ENCODE measurements around the gene SLC26A11.

SLC26A11 gene

GRCh38 chr17:80185968-80186367 lies 34.3 kb upstream of the SLC26A11 start:
- ATAC-seq: no peak
- TF ChIP-seq ZFP30 (CRISPR knock-in tag; IDR thresholded peaks at IDR 0.05): no peak
- TF ChIP-seq TOX (CRISPR knock-in tag; IDR thresholded peaks at IDR 0.05; ENCODE audit: borderline replicate concordance): no peak
- no peak for TF ChIP-seq GLIS3 (CRISPR knock-in tag; IDR thresholded peaks at IDR 0.05)
- no peak for TF ChIP-seq ISL1 (CRISPR knock-in tag; IDR thresholded peaks at IDR 0.05)
- TF ChIP-seq ESRRG (CRISPR knock-in tag; IDR thresholded peaks at IDR 0.05): no peak
- TF ChIP-seq RARB (CRISPR knock-in tag; IDR thresholded peaks at IDR 0.05): no peak
- TF ChIP-seq OSR1 (CRISPR knock-in tag; IDR thresholded peaks at IDR 0.05): no peak

DNA sequence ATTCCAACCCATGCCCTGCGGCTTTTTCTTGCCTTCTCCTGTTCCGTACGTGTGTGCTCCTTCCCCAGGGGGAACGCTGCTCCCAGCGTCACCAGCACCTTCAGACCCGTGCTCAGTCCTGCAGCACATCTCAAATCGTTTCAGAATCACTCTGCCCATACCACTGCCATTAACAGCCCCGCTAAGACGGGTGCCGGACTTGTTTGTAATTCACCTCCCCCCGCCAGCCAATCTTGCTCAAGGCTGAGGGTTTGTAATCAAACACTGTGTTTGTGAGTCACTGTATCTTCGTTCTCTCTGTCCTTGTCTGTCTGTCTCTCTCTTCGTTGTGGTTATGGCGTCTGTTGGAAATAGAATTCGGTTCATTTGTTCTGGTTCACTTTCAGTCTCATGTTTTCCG lies 33.1 kb upstream of the SLC26A11 start:
- no peak for ATAC-seq
- TF ChIP-seq BACH2 (CRISPR knock-in tag; IDR thresholded peaks at IDR 0.05; ENCODE audit: borderline replicate concordance) (no peak), CSDC2 (CRISPR knock-in tag; IDR thresholded peaks at IDR 0.05) (no peak), ARNTL (CRISPR knock-in tag; IDR thresholded peaks at IDR 0.05; ENCODE audit: borderline replicate concordance, low read depth) (no peak), ZNF565 (CRISPR knock-in tag; conservative IDR thresholded peaks at IDR 0.05; ENCODE audit: low read depth) (no peak), ZFP30 (CRISPR knock-in tag; IDR thresholded peaks at IDR 0.05) (no peak), ZC3H10 (CRISPR knock-in tag; IDR thresholded peaks at IDR 0.05) (no peak), SNAI2 (CRISPR knock-in tag; IDR thresholded peaks at IDR 0.05) (no peak), ZFP3 (CRISPR knock-in tag; IDR thresholded peaks at IDR 0.05) (no peak), POU6F1 (CRISPR knock-in tag; IDR thresholded peaks at IDR 0.05; ENCODE audit: borderline replicate concordance, low read depth) (no peak), CREB5 (CRISPR knock-in tag; IDR thresholded peaks at IDR 0.05; ENCODE audit: low read depth) (no peak), TCF4 (CRISPR knock-in tag; IDR thresholded peaks at IDR 0.05; ENCODE audit: borderline replicate concordance) (no peak)
- TF ChIP-seq, protein P1, sequence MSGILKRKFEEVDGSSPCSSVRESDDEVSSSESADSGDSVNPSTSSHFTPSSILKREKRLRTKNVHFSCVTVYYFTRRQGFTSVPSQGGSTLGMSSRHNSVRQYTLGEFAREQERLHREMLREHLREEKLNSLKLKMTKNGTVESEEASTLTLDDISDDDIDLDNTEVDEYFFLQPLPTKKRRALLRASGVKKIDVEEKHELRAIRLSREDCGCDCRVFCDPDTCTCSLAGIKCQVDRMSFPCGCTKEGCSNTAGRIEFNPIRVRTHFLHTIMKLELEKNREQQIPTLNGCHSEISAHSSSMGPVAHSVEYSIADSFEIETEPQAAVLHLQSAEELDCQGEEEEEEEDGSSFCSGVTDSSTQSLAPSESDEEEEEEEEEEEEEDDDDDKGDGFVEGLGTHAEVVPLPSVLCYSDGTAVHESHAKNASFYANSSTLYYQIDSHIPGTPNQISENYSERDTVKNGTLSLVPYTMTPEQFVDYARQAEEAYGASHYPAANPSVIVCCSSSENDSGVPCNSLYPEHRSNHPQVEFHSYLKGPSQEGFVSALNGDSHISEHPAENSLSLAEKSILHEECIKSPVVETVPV (CRISPR knock-in tag; IDR thresholded peaks at IDR 0.05): no peak

DNA sequence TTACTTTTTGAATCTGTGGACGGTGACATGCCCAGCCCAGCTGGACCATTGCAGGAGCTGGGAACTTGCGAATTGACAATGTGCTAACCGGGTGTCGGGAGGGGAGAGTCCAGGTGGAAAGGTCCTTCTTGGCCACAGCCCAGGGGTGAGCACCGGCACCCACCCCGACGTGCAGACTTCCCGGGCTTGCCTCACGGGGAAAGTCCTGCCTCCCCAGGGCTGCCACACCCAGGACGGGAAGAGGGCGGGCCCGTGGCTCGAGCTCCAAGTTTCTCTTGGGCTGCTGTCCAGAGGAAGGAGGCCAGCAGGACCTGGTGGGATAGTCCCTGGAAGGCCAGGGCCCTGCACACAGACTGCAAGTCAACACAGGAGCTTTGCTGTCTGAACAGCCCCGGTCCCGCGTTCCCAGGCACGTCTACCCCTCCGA lies 32.7 kb upstream of the SLC26A11 start:
- TF ChIP-seq SNAI2 (CRISPR knock-in tag; IDR thresholded peaks at IDR 0.05) (no peak), ZFP3 (CRISPR knock-in tag; IDR thresholded peaks at IDR 0.05) (no peak), TOX (CRISPR knock-in tag; IDR thresholded peaks at IDR 0.05; ENCODE audit: borderline replicate concordance) (no peak), CSDC2 (CRISPR knock-in tag; IDR thresholded peaks at IDR 0.05) (no peak), ZFP30 (CRISPR knock-in tag; IDR thresholded peaks at IDR 0.05) (no peak), PPARA (CRISPR knock-in tag; IDR thresholded peaks at IDR 0.05; ENCODE audit: borderline replicate concordance) (no peak), POU6F1 (CRISPR knock-in tag; IDR thresholded peaks at IDR 0.05; ENCODE audit: borderline replicate concordance, low read depth) (no peak), TCF4 (CRISPR knock-in tag; IDR thresholded peaks at IDR 0.05; ENCODE audit: borderline replicate concordance) (no peak), RARB (CRISPR knock-in tag; IDR thresholded peaks at IDR 0.05) (no peak), ESRRG (CRISPR knock-in tag; IDR thresholded peaks at IDR 0.05) (no peak), ARNTL (CRISPR knock-in tag; IDR thresholded peaks at IDR 0.05; ENCODE audit: borderline replicate concordance, low read depth) (no peak), ZNF8 (CRISPR knock-in tag; IDR thresholded peaks at IDR 0.05) (no peak), CREB5 (CRISPR knock-in tag; IDR thresholded peaks at IDR 0.05; ENCODE audit: low read depth) (no peak), ZC3H10 (CRISPR knock-in tag; IDR thresholded peaks at IDR 0.05) (no peak), PATZ1 (CRISPR knock-in tag; IDR thresholded peaks at IDR 0.05; ENCODE audit: borderline replicate concordance) (no peak), GLIS3 (CRISPR knock-in tag; IDR thresholded peaks at IDR 0.05) (no peak), ISL1 (CRISPR knock-in tag; IDR thresholded peaks at IDR 0.05) (no peak), ZNF70 (CRISPR knock-in tag; IDR thresholded peaks at IDR 0.05) (no peak)
- TF ChIP-seq, protein P1 (CRISPR knock-in tag; IDR thresholded peaks at IDR 0.05): no peak
- ATAC-seq: no peak
